Testis (tissue), 2 donors: Measurements from ENCODE around the gene ALDH1L1.

Experiments
- CTCF ChIP-seq, 3 experiments: fragments of 450-650 bp in 2 of 3; fragments of 200-600 bp in 1 of 3; sonication (generic) in 1 of 3; IDR thresholded peaks; one replicate each; pipeline ENCODE4 v1.5.1; 2016 to 2019; ENCODE audit warnings: antibody characterized with exemption in 3 of 3, mild to moderate bottlenecking in 2 of 3, moderate library complexity in 1 of 3
- POLR2A ChIP-seq: fragments of 450-650 bp; IDR thresholded peaks from one replicate; pipeline ENCODE4 v1.6.1; 2017; ENCODE audit warnings: antibody characterized with exemption, mild to moderate bottlenecking, moderate library complexity

- TF ChIP-seq CTCF (IDR thresholded peaks at IDR 0.05) (no peak), POLR2A (no peak)
Observed at GRCh38 chr3:126209741-126210140, 29.4 kb upstream of the ALDH1L1 start.
